AG10803 (cell line): ENCODE measurements around the gene TEX35.
A peak's percentile ranks its signal among the peaks of the same experiment; 100 is the strongest.

Experiments
- DNase-seq: peaks from one replicate; pipeline ENCODE4 v3.0.0; 2010; ENCODE audit warnings: low read depth
- H3K4me3 ChIP-seq: 2 replicates; pipeline ENCODE4 v1.5.1; 2011; ENCODE audit warnings: mild to moderate bottlenecking, low read length, control low read depth
- TF ChIP-seq, protein P1 (sequence below): conservative IDR thresholded peaks from 2 replicates; pipeline ENCODE4 v1.5.1; 2011; ENCODE audit warnings: mild to moderate bottlenecking, low read length, control low read depth, inconsistent platforms

Gene TEX35

DNA sequence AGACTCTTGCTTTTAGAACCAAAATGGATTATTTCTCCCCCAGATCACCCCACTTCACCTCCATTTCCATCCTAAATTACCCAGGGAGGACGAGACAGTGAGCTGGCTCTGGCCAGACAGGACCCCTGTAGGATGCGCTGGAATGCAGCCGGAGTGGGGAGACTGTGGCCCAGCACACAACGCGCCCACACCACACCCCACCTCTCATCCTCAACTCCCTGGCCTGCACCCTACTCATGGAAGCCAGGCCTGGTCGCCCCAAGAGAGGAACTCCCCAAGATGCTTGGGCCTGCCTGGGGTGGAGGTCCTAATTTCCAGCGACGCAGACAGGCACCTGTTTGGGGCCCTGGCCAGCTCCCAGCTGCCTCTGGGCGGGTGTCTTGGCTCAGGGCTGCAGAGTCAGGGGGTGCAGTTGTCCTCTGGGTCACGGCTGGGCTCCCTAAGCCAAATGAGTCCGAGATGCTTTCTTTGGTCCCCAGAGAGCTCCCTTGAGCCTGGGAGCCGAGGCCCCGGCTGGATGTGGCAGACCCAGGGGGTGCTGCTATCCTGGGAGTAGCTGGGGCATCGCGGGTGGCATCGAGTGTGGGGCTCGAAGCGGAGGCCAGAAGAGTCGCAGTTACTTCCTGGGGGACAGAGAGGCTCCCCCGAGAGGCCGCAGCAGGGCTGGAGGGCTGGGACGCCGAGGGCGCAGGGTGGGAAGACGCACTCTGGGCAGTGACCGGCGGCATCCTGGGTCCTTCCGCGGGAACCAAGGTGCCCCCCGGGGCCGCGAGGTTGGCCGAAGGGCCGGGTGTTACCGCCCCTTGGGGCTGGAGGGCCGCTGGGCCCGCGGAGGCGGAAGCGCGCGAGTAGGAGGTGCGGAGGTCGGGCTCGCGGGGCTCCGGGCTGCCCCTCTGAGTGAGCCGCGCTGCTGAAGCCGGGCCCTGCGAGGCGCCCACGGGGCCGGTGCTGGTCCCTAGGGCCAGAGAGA is 26.5 kb upstream of the TEX35 start:
- no peak for DNase-seq
- peak overlapping the region; percentile 9; the same call in 1 of the 2 replicates for H3K4me3 ChIP-seq
- TF ChIP-seq, protein P1, sequence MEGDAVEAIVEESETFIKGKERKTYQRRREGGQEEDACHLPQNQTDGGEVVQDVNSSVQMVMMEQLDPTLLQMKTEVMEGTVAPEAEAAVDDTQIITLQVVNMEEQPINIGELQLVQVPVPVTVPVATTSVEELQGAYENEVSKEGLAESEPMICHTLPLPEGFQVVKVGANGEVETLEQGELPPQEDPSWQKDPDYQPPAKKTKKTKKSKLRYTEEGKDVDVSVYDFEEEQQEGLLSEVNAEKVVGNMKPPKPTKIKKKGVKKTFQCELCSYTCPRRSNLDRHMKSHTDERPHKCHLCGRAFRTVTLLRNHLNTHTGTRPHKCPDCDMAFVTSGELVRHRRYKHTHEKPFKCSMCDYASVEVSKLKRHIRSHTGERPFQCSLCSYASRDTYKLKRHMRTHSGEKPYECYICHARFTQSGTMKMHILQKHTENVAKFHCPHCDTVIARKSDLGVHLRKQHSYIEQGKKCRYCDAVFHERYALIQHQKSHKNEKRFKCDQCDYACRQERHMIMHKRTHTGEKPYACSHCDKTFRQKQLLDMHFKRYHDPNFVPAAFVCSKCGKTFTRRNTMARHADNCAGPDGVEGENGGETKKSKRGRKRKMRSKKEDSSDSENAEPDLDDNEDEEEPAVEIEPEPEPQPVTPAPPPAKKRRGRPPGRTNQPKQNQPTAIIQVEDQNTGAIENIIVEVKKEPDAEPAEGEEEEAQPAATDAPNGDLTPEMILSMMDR = no peak

DNA sequence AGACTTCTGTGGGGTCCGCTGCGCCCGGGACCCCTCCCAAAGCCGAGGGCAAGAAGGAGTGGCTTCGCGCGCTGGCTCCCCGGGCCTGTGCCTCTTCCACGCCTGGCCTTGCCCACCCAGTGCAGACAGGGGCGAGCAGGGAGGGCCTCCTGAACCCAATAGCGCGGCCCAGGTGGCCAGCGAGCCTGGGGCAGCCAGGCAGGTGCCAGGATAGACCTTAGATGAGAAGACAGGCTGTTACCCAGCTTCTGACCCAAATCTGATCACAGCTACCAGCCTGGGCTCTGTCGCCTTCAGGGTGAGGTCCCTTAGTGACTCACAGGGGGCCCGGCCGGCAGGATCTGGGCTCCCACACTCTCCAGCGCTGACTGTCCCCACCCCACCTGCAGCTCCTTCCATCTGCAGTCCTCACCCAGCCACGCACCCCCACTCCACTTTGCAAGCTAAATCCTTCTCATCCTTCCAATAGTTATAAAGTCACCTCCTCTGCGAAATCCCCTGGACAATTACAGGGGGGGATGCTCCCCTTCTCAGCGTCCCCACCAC is 25.8 kb upstream of the TEX35 start:
- no peak for DNase-seq
- H3K4me3 ChIP-seq = peak overlapping the region; percentile 9; the same call in 1 of the 2 replicates
- TF ChIP-seq, protein P1 = no peak

DNA sequence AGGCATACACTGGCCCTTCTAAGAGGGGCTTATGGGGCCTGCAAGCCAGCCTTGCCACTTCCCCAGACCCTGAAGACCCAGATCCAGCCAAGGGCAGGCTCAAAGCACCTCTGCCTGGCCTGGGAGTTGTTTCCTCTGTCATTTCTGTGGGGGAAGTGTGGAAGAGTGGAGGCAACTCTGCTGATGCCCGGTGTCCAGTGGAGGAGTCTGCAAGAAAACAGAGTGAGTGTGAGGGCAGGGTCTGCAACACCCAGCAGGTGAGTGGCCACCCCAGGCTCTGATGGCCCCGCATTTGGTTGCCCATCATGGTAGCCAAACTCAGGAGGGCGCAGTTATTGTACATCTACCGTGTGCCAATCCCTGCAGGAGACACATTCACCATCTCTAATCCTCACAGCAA is 24.5 kb upstream of the TEX35 start:
- DNase-seq = no peak
- TF ChIP-seq, protein P1 = no peak
- H3K4me3 ChIP-seq = no peak overlapping the region

DNA sequence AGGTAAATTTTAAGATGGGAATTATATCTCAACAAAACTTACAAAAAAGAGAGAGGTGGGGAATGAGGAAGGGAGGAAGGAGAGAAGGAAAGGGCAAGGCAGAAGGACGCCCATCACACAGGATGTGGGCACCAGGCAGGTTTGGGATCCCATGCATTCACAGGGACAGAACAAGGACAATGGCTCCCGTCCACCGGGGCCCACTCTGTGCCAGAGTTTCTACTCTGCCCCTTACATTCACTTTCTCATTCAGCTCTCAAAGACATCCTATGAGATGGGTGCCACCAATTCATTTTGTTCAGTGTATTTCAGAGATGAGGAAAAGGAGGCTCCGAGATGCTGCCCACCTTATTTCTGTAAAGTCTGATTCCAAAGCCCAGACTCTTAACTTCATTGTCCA is 23.5 kb upstream of the TEX35 start:
- TF ChIP-seq, protein P1 = no peak
- no peak overlapping the region for H3K4me3 ChIP-seq
- DNase-seq = no peak

DNA sequence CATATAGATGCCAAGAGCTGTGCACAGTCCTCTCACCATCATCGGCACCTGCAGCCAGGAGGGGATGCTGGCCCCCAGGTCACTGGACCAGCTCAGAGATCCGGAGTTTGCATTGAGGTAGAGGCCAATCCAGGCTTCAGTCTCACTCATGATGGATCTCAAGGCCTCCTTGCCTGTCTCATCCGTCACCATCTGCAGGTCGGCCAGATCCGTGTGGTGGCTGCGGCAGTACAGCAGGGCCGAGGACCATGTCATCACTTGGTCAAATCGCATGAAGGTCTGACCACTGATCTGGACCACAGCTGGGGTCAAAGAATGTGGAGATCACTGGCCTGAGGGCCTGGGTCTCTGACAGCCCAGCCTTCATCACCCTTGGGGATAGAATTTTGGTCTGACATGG is 22.8 kb upstream of the TEX35 start:
- TF ChIP-seq, protein P1 = no peak
- DNase-seq = no peak
- no peak overlapping the region for H3K4me3 ChIP-seq

DNA sequence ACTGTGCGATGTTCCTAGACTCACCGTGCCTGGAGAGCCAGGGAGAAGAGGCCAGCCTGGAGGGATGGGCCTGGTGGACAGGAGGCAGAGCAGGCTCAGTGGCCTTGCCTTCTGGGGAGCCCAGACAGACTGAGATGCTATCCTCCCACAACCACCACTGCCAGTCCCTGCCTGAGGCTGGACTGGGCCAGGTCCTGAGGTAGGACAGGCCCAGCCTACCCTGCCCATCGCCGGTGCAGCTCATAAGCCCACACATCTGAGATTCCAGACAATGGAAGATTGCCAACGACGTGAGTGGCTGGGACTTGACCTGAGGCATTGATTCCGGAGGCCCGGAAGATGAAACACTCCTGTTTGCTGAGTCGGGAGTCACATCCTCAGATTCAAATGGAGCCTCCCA is 21.9 kb upstream of the TEX35 start:
- TF ChIP-seq, protein P1 = no peak
- H3K4me3 ChIP-seq = no peak overlapping the region
- DNase-seq = no peak

DNA sequence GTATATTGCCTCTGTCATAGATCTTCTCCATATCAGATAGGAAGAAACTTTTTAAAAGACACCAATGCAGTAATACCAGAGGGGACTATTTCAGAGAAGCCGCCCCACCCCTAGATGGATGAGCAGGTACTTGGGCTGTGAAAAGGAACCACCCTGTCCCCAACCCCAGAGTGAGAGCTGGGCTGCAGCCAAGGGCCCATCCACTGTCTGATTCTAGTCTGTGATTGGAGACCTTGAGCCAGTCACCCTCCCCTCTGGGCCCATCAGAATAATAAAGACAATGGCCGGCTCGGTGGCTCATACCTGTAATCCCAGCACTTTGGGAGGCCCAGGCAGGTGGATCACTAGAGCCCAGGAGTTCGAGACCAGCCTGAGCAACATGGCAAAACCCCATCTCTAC is 21.2 kb upstream of the TEX35 start:
- TF ChIP-seq, protein P1 = no peak
- no peak for DNase-seq
- no peak overlapping the region for H3K4me3 ChIP-seq
